HEK293 (cell line): ENCODE results near the gene SLC25A30.

Experiments
- CTCF ChIA-PET: fragments of 350-600 bp; formaldehyde crosslinking; extraction: SDS; loops from one replicate; lab custom pipeline; 2021; ENCODE audit warnings: antibody characterized with exemption; lab: Yijun Ruan, JAX
- POLR2A ChIA-PET: fragments of 300-600 bp; formaldehyde crosslinking; extraction: SDS; loops from one replicate; lab custom pipeline; 2020; ENCODE audit warnings: antibody characterized with exemption, inconsistent platforms; lab: Yijun Ruan, JAX
- H3K27ac ChIP-seq: fragments of 200-500 bp; sonication (Bioruptor generic); 2 replicates; pipeline ENCODE4 v1.5.1; 2014; ENCODE audit warnings: low read depth, low read length, control low read depth, inconsistent platforms; ENCODE audit errors: extremely low read depth
- H3K36me3 ChIP-seq, 2 experiments: fragments of 200-500 bp in 1 of 2; sonication (Bioruptor generic) in 1 of 2; 1 replicate in 1 of 2; 2 replicates in 1 of 2; pipeline ENCODE4 v1.5.1; 2014 to 2017; ENCODE audit warnings: inconsistent platforms in 2 of 2, low read length in 2 of 2; ENCODE audit not compliant: control insufficient read depth in 2 of 2, insufficient read depth in 1 of 2
- H3K4me1 ChIP-seq: fragments of 200-500 bp; sonication (Bioruptor generic); 2 replicates; pipeline ENCODE4 v1.5.1; 2014; ENCODE audit warnings: mild to moderate bottlenecking, low read length, inconsistent platforms; ENCODE audit not compliant: control insufficient read depth, insufficient read depth
- H3K4me3 ChIP-seq: 2 replicates; pipeline ENCODE4 v1.5.1; 2011; ENCODE audit warnings: low read depth, mild to moderate bottlenecking, control low read depth, low read length, moderate library complexity
- H3K9me3 ChIP-seq: fragments of 200-500 bp; sonication (Bioruptor generic); 2 replicates; pipeline ENCODE4 v1.5.1; 2014; ENCODE audit warnings: low read depth, low read length, inconsistent platforms; ENCODE audit not compliant: control insufficient read depth, insufficient read depth
- OVOL3 ChIP-seq: fragments of 450-650 bp; formaldehyde crosslinking; IDR thresholded peaks from 2 replicates; pipeline ENCODE4 v1.5.1; 2016; ENCODE audit warnings: missing biosample characterization, missing genetic modification characterization
- PRDM2 ChIP-seq: fragments of 450-650 bp; formaldehyde crosslinking; IDR thresholded peaks from 2 replicates; pipeline ENCODE4 v1.5.1; 2016; ENCODE audit warnings: missing biosample characterization, missing genetic modification characterization, borderline replicate concordance
- SP2 ChIP-seq: fragments of 450-650 bp; formaldehyde crosslinking; IDR thresholded peaks from 2 replicates; pipeline ENCODE4 v1.5.1; 2016; ENCODE audit warnings: missing biosample characterization, missing genetic modification characterization
- ZBTB26 ChIP-seq: fragments of 450-650 bp; formaldehyde crosslinking; optimal IDR thresholded peaks from 2 replicates; pipeline ENCODE3; 2016; ENCODE audit warnings: missing biosample characterization, mild to moderate bottlenecking, missing genetic modification characterization
- ZNF10 ChIP-seq: fragments of 450-650 bp; formaldehyde crosslinking; IDR thresholded peaks from 2 replicates; pipeline ENCODE4 v1.5.1; 2017; ENCODE audit warnings: missing biosample characterization, missing genetic modification characterization
- ZNF133 ChIP-seq: fragments of 450-650 bp; formaldehyde crosslinking; IDR thresholded peaks from 2 replicates; pipeline ENCODE4 v1.5.1; 2016; ENCODE audit warnings: missing biosample characterization, missing genetic modification characterization
- ZNF174 ChIP-seq: fragments of 450-650 bp; formaldehyde crosslinking; IDR thresholded peaks from 2 replicates; pipeline ENCODE4 v1.5.0; 2017; ENCODE audit warnings: missing biosample characterization, mild to moderate bottlenecking, missing genetic modification characterization
- ZNF248 ChIP-seq: fragments of 450-650 bp; formaldehyde crosslinking; IDR thresholded peaks from 2 replicates; pipeline ENCODE4 v1.5.1; 2017; ENCODE audit warnings: missing biosample characterization, missing genetic modification characterization
- ZNF324 ChIP-seq: fragments of 450-650 bp; formaldehyde crosslinking; IDR thresholded peaks from 2 replicates; pipeline ENCODE4 v1.5.1; 2016; ENCODE audit warnings: missing biosample characterization, missing genetic modification characterization
- ZNF626 ChIP-seq: fragments of 450-650 bp; sonication (Bioruptor Pico); formaldehyde crosslinking; IDR thresholded peaks from 2 replicates; pipeline ENCODE4 v1.5.1; 2018; ENCODE audit warnings: missing biosample characterization, missing genetic modification characterization, inconsistent platforms
- ZNF658 ChIP-seq: fragments of 450-650 bp; formaldehyde crosslinking; IDR thresholded peaks from 2 replicates; pipeline ENCODE4; 2016; ENCODE audit warnings: missing biosample characterization, missing genetic modification characterization
- ZNF777 ChIP-seq: fragments of 450-650 bp; formaldehyde crosslinking; IDR thresholded peaks from 2 replicates; pipeline ENCODE4 v1.5.1; 2017; ENCODE audit warnings: missing biosample characterization, missing genetic modification characterization, borderline replicate concordance
- ZSCAN4 ChIP-seq: fragments of 450-650 bp; formaldehyde crosslinking; IDR thresholded peaks from 2 replicates; pipeline ENCODE4 v1.5.1; 2017; ENCODE audit warnings: missing biosample characterization, missing genetic modification characterization
- TF ChIP-seq, protein P1 (sequence below): fragments of 450-650 bp; formaldehyde crosslinking; IDR thresholded peaks from 2 replicates; pipeline ENCODE4 v1.5.1; 2016; ENCODE audit warnings: missing biosample characterization, missing genetic modification characterization, low read depth
- TF ChIP-seq, protein P2 (sequence below): fragments of 450-650 bp; formaldehyde crosslinking; IDR thresholded peaks from 2 replicates; pipeline ENCODE4 v1.5.1; 2016; ENCODE audit warnings: missing biosample characterization, missing genetic modification characterization, borderline replicate concordance
- TF ChIP-seq, protein P3 (sequence below): fragments of 450-650 bp; formaldehyde crosslinking; IDR thresholded peaks from 2 replicates; pipeline ENCODE4 v1.5.1; 2016; ENCODE audit warnings: missing biosample characterization, missing genetic modification characterization

Gene SLC25A30

GRCh38 chr13:45433381-45433790 is 15.2 kb upstream of the SLC25A30 start (continued):
- TF ChIP-seq PRDM2 (tag by site-specific recombination), result no peak
- no peak for TF ChIP-seq SP2 (tag by site-specific recombination)
- no peak for TF ChIP-seq ZSCAN4 (tag by site-specific recombination)
- no peak for TF ChIP-seq ZNF626
- no peak for TF ChIP-seq ZNF174 (tag by site-specific recombination)
- TF ChIP-seq ZNF10 (tag by site-specific recombination), result no peak
- TF ChIP-seq, protein P1, sequence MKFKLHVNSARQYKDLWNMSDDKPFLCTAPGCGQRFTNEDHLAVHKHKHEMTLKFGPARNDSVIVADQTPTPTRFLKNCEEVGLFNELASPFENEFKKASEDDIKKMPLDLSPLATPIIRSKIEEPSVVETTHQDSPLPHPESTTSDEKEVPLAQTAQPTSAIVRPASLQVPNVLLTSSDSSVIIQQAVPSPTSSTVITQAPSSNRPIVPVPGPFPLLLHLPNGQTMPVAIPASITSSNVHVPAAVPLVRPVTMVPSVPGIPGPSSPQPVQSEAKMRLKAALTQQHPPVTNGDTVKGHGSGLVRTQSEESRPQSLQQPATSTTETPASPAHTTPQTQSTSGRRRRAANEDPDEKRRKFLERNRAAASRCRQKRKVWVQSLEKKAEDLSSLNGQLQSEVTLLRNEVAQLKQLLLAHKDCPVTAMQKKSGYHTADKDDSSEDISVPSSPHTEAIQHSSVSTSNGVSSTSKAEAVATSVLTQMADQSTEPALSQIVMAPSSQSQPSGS, result no peak
- no peak for TF ChIP-seq ZNF777 (tag by site-specific recombination)
- no peak for TF ChIP-seq ZNF658 (tag by site-specific recombination)
- no peak for TF ChIP-seq ZNF324
- TF ChIP-seq, protein P2, sequence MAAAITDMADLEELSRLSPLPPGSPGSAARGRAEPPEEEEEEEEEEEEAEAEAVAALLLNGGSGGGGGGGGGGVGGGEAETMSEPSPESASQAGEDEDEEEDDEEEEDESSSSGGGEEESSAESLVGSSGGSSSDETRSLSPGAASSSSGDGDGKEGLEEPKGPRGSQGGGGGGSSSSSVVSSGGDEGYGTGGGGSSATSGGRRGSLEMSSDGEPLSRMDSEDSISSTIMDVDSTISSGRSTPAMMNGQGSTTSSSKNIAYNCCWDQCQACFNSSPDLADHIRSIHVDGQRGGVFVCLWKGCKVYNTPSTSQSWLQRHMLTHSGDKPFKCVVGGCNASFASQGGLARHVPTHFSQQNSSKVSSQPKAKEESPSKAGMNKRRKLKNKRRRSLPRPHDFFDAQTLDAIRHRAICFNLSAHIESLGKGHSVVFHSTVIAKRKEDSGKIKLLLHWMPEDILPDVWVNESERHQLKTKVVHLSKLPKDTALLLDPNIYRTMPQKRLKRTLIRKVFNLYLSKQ (tag by site-specific recombination), result no peak
- TF ChIP-seq ZNF133 (tag by site-specific recombination), result no peak

DNA sequence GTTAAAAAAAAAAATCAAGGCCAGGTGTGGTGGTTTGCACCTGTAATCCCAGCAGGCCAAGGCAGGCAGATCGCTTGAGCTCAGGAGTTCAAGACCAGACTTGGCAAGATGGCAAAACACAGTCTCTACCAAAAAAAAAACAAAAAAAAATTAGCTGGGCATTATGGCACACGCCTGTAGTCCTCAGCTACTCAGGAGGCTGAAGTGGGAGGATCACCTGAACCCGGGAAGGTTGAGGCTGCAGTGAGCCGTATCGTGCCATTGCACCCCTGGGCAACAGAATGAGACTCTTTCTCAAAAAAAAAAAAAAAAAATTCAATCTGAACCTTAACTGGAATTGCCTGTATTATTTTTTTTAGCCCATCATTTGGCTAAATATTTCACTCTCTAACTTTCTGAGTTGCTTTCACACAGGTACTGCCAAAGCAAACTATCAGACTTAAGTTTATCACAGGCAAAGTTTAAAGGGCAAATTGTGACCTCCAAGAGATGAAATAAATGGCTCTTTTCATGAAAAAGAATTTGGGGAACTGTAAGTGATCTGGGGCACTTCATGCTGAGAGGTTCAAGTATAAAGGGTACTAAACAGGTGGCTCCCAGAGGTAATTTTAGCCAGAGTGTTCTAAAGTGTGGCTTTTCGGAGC is 14.7 kb upstream of the SLC25A30 start:
- CTCF ChIA-PET, result interaction anchor here (0.7 kb wide), 1 partner anchor 80 kb away, joined by 3 read pairs; no protein-coding TSS in a partner anchor
- no peaks in the 10 kb centered on the region for H3K4me1 ChIP-seq
- POLR2A ChIA-PET, result no interaction called here
- TF ChIP-seq ZNF248 (tag by site-specific recombination), result no peak
- no peak for TF ChIP-seq ZBTB26 (tag by site-specific recombination)
- TF ChIP-seq OVOL3 (tag by site-specific recombination), result no peak
- TF ChIP-seq, protein P3, sequence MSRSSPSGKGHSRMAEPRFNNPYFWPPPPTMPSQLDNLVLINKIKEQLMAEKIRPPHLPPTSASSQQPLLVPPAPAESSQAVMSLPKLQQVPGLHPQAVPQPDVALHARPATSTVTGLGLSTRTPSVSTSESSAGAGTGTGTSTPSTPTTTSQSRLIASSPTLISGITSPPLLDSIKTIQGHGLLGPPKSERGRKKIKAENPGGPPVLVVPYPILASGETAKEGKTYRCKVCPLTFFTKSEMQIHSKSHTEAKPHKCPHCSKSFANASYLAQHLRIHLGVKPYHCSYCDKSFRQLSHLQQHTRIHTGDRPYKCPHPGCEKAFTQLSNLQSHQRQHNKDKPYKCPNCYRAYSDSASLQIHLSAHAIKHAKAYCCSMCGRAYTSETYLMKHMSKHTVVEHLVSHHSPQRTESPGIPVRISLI (tag by site-specific recombination), result peak; percentile 78; the same call in 1 of the 2 replicates
- TF ChIP-seq, all 188 proteins: peak for 1
- H3K36me3 ChIP-seq, result no peaks in the 10 kb centered on the region
- H3K27ac ChIP-seq, result no peak overlapping the region
- H3K4me3 ChIP-seq, result no peak overlapping the region
- H3K9me3 ChIP-seq, result no peaks in the 10 kb centered on the region
